ENCODE data around the gene HNRNPLL. TPM values are rescaled to one million over a fixed set of nuclear protein-coding genes. Genes with fewer than 3 reads are reported as not detected.

Gene HNRNPLL
- total RNA-seq = 120 TPM

DNA sequence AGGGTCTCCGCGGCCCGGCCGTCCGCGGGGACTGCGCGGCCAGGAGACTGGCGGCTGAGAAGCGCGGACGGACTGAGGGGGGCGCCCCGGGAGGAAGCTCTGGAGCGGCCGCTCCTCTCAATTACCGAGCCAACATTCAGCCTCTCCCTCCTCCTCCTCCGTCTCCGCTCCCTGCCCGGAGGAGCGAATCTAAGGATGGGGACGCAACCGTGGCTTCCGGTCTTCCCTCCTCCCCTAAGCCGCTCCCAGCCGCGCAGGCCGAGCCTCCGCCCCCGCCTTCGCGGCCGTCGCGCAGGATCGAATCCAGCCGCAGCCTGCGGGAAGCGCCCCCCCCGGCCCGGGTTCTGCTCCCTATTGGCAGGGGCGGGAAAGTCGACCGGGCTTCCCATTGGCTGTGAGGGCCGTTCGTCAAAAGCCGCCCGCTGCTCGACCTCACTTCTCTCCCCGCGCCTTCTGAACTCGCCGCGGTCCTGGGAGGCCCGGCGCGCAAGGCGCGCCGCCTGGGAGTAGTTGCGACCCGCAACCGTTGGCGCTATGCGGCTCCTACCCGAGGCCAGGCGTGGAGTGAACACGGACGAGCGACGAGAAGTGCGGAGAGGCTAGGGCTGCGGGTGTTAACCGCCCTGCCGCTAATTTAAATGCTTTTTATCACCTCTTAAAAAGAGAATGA lies at the start of gene HNRNPLL:
Gene HNRNPLL (minus strand): TSS at position 197 of the 670 bp plus-strand sequence. CDS start 302 bp downstream, outside the sequence.

Other genes with a start within 250 kb of the HNRNPLL start
- 175 TPM for gene ATL2, start 225.7 kb downstream of the HNRNPLL start, total RNA-seq
- 20.2 TPM for gene GALM, start 63.2 kb upstream of the HNRNPLL start, total RNA-seq
- gene SRSF7, start 148.4 kb upstream of the HNRNPLL start, total RNA-seq = 159 TPM
- gene GEMIN6, start 175.3 kb upstream of the HNRNPLL start, total RNA-seq = 8.6 TPM